Stimulated activated CD8-positive, alpha-beta memory T cell treated with anti-CD3 and anti-CD28 coated beads, Interleukin-12 subunit alpha, Interleukin-12 subunit beta, amount 100 ng/mL, for 24 hours (primary cell): ENCODE results near the gene MYF6.
"Not testable (repeated sequence)": the region's sequence is repeated elsewhere in the genome, so short reads cannot be mapped to it uniquely, and the experiment has no call there.

ENCODE experiments used
- DNase-seq: peaks from one replicate; pipeline ENCODE4 v3.0.0-alpha.2; 2020; ENCODE audit errors: extremely low read depth

MYF6 gene

DNA sequence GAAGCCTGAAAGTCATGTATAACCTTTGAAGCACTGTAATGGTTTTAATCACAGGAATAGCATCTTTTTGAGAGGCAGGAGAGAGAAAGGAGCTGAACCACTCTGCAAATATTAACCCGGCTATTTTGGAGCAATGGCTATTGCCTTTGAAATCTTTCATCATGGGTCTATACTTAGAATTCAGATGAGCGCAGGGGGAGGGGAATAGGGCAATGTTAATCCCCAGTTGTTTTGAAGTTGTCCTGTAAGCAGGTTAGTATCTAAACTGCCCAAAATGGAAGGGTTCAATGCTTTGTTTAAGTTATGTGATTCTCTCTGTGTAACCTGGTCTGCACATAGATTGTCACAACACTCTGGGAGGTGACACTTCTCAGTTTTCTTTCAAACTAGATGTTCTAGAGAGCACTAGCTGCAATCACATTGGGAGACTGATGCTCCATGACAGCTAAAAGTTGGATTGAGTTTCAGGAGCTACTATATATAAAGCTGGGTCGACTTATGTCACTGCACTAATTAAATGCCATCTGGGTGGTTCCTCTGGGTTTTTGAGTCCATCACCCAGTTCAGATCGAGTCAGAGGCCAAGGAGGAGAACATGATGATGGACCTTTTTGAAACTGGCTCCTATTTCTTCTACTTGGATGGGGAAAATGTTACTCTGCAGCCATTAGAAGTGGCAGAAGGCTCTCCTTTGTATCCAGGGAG, at the start of gene MYF6:
Gene MYF6 (plus strand): TSS at position 509 of the 704 bp plus-strand sequence. CDS start 86 bp downstream, at position 595.
- DNase-seq: no peak

DNA sequence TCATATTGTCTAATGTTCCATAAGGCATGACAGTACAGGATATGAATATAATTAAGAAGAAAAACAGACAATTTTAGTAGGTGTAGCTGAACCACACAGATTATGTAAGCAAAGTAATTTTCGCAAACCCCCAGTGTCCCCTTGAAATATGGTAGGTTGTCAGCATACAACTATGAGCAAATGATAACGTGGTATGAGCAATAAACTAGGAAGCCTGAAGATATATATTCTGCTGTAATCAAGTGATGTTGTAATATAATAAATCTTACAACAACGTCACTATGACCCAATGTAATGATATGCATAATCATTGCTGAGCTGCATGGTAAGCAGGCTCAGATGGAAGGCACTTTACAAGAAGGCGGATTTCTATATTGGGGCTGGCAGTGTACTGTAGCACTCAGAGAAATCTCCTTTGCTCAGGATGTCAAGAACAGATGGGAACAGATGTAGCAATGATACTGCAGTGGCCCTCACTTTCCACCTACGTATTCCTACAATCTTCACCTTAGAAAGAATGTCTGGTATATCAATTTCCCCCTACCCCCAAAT, 47.8 kb upstream of the MYF6 start:
- no peak for DNase-seq

DNA sequence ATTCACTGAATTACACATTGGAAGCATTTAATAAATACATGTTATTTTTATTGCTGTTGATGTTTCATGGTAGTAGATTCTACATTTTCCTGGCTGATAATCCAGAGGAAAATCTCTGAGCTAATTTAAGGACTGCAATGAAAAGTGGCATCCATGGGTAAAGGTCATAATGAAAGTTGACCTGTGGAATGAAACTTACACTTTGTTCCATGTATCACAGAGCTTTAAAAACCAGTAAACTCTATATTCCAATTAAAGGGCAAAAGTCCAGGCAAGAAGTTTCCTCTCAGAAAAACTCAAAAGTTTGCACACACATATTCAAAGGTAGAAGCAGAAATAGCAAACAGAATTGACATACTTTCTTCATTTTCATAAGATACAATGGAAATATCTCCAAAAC, 44.8 kb upstream of the MYF6 start:
- DNase-seq: no peak

DNA sequence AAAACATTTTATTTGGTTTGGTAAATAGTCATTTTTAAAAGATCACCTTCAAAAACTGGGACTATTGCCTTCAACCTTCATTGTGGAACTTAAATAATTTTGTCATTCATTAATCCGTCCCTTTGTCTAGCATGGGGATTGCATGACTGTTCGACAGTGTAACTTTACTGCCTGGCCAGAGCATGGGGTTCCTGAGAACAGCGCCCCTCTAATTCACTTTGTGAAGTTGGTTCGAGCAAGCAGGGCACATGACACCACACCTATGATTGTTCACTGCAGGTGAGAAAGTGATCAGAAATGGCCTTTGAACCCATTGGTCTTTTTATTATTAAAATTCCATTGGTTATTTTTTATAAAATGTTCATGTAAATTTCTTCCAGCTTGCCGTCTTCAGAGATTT, 37.2 kb upstream of the MYF6 start:
- no peak for DNase-seq

DNA sequence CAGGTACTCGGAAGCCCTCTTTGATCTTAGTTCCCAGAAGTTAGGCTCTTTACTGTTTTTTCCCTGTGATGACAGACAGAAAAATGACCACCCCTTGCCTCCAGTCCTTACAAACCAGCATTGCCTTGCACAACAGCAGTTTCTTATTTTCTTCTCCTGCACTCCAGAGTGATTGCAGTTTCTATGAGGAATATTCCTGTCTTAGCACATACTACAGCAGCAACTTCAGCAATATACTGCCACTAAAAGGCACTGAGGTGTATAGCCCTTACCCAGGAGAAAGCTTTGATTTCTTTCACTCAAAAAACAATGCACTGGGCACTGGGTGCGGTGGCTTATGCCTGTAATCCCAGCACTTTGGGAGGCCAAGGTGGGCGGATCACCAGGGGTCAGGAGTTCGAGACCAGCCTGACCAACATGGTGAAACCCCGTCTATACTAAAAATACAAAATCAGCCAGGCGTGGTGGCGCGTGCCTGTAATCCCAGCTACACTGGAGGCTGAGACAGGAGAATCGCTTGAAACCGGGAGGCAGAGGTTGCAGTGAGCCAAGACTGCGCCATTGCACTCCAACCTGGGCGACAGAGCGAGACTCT, 31.3 kb upstream of the MYF6 start:
- DNase-seq: not testable (repeated sequence)

DNA sequence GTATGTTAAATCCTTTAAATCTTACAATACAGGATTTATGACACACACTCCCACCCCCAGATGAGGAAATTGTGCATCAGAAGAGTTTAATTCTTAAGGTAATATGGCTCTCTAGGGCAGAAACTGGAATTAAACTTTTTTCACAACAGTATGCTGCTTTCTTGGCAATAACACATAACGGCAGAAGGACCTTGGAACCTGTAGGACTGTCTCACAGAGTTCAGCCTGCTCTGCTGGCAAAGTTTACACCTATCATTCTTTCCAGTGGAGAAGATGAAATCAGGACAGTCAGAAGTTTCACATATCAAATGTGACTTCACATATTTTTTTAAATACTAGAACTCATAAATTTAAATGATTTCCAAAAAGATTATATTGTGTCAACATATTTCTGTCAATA, 30.6 kb upstream of the MYF6 start:
- DNase-seq: no peak

DNA sequence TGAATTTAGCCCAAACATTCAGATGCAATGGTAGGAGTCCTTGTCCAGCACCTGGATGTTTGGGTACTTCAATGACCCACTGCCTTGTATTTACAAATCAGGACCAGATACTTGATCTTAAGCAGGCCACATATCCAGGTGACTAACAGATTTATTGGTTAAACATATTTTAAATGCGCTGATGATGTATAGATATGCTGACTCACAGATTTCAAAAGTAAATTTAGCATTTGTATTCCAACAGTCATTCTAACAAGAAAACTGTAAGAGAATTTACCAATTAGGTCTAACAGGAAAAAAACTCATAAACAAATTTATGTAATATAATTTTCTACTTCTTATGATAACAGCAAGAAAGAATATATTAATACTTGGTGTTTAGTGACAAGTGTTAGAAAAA, 29.4 kb upstream of the MYF6 start:
- DNase-seq: no peak

DNA sequence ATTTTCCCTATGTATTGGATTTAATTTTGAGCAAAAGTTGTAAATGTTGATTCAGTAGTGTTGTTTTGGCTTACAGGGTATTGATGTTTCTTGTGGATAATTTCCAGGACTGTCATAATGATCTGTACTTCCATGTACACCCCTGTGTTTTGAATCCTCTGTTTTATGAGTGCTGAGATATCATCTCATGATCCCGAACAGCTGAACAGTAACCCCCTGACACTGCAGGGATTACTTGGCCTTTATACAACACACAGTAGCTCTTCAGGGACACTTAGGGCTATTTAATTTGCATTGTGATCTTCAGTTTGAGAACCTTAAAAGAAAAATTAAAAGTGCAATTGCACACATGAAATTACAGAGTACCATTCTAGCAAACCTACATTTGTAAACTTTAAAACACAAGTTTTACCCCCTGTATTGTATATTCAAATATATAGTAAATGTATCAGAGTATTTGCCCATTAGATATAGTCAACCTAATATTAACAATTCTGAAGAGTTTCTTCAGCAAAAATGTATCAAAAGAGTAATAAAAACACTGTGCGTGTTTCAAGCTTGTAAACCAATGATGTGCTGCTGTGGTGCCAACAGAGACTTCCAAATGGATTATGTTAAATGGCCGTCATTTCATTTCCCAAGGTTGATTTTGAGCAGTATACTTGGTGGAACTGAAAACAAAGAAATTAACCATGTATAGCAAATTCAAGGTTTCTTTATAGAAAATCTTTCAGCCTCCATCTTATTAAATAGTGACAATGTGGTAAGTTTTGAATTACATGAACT, 27.9 kb upstream of the MYF6 start:
- no peak for DNase-seq

DNA sequence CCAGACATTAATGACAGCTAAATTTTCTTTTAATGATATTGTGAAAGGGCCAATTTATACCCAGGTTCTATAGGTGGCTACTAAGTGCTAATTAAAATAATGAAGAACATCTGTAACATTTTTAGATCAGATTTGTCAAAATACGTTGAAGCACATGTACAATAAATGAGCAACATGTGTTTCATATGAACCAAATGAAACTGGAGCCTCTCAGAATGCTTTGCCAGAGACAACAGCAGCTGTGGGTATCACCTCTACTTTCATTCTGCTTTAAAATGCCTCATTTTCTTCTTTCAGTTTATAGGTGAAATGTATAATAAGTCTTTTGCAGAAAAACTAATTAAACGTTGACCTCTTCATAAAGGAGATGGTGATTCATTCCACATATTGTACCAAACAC, 26.1 kb upstream of the MYF6 start:
- DNase-seq: no peak

DNA sequence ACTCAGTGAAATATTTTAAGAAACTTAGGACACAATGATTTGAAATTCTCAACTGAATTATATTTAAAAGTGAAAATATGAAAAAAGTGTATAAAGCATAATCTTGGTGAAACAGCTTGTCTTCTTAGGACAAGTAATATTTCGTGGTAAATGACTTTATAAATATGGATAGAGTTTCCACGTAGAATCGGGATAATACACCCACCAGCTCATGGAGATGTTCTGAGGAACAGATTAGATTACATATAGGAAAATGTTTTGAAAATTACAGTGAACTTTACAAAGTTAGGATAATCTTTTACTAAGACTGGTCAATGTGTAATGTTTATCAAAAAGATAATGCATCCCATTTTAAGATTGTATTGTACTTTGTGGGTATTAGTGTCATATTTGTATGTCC, 25.6 kb upstream of the MYF6 start:
- no peak for DNase-seq

DNA sequence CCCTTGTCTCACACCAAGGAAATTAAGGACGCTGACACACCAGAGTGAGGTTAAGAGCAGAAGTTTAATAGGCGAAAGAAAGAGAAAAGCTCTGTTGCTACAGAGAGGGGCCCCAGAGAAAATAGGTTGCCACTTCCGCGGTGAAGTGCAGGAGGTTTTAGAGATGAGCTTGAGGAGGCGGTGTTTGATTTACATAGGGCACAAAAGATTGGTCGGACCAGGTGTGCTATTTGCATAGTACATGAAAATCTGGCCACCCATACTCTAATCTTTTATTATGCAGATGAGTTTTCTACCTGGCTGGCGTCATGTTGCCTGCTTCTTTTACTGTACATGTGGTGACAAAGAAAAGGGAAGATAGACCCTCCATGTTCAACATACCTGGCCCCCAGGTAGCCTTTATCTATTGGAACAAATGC, 23.3 kb upstream of the MYF6 start:
- DNase-seq: no peak

DNA sequence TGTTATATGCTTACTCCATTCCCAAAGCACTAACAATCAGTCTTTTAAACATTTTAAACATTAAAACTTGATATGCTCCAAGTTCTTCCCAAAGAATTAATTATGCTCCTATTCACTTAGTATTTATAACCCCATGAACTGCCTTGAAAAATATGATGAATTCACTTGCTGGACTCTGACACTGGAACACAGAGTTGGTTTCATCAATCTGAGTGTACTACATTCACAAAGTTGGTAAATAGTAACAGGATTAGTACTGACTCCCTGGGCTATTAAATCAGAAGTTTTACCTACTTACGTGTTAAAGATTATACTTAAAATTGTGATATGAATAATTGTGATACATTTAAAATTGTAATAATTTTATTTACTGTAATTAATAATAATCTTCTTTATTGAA, 17.3 kb upstream of the MYF6 start:
- DNase-seq: no peak

DNA sequence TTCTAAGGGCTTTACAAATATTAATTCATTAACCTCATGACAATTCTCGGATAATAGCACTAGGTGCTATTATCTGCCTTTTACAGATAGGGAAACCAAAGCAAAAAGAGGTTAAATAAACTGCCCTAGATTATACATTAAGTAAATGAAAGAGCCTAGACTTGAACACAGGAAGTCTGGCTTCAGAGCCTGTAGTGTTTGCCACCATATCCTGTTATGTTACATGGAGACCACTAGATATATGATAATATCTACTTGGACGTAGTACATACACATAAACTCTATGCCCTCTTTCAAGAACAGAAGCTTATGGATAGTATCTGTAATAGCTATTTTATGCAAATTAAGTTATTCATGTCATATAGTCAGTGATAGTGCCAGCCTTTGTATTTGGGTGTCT, 16.9 kb upstream of the MYF6 start:
- DNase-seq: no peak

DNA sequence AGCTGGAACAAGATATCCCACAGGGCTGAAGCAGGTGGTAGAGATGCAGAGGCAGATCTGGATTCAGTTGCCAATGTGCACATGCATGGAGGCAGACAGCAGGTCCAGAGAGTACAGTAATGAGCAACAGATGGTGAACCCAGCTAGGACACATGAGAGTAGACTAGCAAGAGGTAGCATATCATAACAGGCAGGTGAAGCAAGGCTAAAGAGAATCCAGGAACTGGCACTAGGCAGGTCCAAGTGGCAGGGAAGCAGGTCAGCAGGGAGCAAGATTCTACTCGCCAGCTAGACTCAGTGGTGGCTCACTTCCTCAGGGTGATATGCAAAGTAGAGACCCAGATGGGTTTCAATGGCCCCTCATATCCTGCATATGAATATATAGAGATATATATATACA, 15.3 kb upstream of the MYF6 start:
- no peak for DNase-seq

DNA sequence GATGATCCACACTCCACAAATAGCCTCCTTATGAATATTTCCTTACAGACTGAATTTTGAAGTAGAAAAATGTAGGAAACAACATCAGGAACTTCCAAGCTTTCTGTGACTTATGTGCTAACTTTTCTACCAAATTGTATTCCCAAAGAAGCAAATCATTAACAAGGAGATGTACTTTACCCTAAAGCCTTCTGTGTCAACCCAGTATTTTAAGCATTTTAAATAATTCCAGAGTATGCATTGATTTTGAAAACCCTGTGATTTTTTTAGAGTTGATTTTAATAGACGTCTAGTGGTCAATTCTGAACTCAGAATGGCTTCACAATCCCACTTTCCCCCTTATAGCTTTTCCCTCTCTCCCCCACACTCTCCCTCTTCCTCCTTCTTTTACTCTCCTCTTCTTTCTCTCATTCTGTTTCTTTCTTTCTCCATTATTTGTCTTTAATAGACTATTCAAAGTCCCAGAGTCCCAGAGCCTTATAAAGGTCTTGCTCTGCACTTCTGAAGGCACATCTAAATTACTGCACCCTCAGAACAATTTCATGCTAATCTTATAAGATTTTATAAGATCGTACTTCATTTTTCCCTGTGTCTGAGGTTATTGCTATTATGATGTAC, 10.1 kb upstream of the MYF6 start:
- DNase-seq: no peak

DNA sequence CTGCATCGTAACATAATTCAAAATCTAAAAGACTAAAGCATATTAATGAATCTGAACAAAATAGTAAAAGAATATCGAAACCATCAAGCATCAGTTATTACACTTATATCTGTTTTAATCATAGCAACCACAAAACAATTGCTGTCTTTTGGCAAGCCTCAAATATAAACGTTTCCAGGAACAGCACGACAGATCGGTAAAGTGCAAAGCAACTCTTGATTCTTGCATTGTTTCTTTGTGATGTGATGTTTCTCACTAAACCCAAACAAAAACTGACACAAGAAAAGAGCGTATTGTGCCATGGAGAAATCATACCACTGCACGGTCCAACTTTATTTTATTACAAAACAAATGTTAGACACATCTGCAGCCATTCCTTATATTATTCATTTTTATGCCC, 9.2 kb upstream of the MYF6 start:
- no peak for DNase-seq

DNA sequence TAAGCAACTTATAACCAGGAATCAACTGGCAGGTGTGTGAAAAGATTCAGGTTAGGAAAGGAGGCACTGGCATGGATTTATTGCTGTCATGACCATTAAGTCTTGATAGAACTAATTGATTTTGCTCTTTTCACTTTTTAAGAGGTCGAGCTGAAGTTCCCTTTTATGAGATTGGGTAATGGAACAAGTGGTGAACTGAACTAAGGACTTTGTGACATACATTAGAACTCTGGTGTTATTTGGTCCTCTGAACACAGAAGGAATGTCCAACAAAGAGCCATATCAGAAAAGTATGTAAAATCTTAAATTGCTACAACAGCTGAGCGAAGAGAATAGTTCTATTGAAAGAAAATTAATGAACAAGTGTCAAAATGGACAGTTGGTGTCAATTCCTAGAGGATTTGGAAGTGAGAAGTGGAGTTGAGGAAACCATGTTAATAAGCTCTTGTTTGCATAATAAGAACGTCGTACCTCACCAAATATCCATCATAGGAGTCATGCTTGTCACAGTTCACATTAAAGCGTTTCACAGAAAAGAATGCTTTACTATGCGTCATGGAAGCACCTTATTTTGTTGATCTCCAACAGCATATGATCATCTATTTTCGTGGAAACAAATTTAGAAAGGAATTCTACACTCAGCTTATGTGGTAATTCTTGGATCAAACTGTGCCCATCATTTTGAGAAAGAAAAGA, 8.4 kb upstream of the MYF6 start:
- no peak for DNase-seq

DNA sequence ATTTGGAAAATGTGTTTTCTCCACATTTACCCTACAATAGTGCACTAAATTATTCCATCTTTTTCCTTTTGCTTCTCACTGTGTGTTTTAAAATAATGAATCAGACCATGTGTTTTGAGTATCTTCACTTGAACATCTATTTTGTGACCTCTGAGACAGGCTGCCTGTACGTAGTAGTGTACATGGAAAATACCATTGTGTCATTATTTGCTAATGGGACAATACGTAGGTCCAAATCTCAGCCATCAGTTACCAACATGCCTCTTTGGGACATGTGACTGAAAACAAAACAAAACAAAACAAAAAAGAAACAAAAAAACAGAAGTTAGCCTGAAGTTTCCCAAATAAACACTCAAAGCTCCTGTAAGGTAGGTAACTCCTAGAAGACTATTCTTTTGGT, 7.1 kb upstream of the MYF6 start:
- no peak for DNase-seq

DNA sequence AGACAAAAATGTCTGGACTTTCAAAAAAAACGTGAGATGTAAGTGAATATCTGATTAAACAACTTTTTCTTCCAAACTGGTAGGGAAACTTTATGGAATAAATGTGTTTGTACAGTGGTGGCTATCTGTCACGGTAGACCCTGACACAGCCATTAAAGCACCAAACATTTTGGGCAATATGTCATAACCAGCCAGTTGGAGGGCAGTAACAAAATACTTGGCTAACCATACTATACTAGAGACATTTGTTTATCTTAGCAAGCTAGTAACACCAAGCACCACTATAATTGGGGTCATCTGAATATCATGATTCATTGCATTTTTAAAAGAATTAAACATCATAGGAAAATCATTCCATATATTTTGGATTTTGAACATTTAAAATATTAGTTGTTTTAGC, 6.0 kb upstream of the MYF6 start:
- no peak for DNase-seq

DNA sequence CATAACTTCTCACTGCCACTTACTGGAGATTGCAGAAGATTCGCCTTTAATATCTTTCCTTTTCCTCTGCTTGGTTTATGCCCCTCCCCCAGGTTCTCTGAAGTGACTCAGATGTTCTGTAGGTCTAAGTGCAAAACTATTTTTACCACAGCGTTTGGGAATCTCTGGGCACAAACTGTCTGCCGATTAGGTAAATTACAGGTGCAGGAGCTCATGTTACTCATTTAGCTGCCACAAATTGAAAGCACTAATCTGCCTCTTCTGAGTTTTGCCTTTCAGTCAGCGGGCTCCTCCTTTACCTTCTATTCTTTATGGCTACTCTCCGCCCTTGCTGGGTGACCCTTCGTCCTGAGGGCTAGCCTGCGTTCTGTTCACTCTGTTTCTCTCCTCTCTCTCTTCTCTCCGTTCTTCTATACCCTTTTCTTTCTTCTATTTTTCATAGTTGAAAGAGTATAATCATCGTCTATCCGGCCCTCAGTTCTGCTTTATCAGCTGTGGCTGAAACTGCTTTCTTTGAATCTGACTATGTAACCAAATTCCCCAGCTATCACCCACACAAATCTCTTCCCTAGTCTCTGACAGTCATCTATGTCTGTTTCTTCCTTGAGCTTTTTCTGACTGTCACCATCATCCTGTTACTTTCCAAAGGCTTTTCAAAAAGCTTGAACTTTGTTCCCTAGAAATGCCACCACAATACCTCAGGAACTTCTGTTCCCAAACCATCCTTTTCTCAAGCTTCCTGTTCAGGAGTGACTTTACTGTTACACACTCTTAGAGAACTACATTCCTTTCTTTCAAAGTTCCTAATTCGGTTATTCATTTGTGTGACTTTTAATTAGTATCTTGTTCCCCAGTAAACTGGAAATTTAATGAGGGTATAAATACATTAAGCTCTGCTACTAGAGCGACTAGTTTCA, 4.3 kb upstream of the MYF6 start:
- DNase-seq: no peak

DNA sequence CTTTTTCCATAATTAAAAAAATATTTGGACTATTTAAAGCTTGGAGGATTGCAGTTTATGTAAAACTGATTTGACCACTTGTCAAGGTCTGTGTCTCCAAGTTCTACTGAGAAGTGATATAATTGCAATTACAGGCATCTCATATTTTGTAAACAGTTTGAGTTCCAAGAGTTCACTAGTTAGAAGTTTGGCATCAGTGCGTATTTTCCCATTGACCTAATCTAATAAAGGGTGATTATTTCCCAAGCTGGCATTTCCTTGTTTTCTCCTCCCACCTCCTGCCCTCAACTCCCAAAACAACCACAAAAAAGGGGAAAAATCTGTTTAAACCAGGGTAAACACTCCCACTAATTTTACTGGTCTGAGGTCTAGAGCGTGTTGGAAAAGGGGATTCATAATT, 3.0 kb upstream of the MYF6 start:
- no peak for DNase-seq
